GM12892 (cell line): ENCODE results near the gene GAS7.

Experiments
- POLR2A ChIP-seq: IDR thresholded peaks from 2 replicates; pipeline ENCODE4 v1.6.1; 2011; ENCODE audit warnings: low read depth, low read length, control low read depth
- POLR2AphosphoS5 ChIP-seq: IDR thresholded peaks from 2 replicates; pipeline ENCODE4 v1.6.1; 2011; ENCODE audit warnings: low read depth, low read length, control low read depth
- TAF1 ChIP-seq: IDR thresholded peaks from 2 replicates; pipeline ENCODE4 v1.6.1; 2011; ENCODE audit warnings: low read depth, mild to moderate bottlenecking, control low read depth, low read length, borderline replicate concordance

GRCh38 chr17:10196384-10196895 is 2.0 kb downstream of the GAS7 start:
- no peak for TF ChIP-seq POLR2A
- no peak for TF ChIP-seq TAF1
- no peak for TF ChIP-seq POLR2AphosphoS5
